Measurements from ENCODE around the gene CUX1. TPM values are rescaled to one million over a fixed set of nuclear protein-coding genes. Genes with fewer than 3 reads are reported as not detected.

Gene CUX1
- total RNA-seq, 1 experiment from 2014 or later = 53.5 TPM

DNA sequence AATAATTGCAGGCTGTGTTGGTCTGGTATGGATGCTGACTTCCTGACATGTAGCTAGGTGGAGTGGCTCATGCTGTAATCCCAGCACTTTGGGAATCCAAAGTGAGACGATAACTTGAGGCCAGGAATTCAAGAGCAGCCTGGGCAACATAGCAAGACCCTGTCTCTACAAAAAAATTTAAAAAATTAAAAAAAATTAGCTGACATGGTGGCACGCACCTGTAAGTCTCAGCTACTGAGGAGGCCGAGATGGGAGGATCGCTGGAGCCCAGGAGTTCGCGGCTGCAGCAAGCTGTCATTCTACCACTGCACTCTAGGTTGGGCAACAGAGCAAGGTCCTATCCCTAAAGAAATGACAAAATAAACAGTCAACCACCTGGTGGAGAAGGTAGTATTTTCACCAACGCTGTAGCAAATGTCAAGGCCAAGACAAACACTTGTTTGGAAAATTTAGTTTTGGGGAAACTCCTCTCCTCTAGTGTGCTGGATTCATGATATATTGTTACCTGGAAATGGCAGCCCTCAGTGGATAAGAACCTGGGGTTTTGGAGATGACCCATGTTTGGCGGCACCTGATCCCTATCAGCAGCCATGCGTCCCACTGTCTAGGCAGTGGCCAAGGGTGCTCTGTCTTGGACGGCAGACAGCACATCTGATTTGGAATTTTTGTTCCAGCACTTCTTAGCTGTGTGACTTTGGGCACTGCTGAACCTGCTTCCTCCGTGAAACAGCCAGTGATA is 29.5 kb downstream of the CUX1 start:
- Histone ChIP-seq H3K9ac (ENCODE audit: extremely low read depth, insufficient read length, low read length) (no peak overlapping the region), H3K18ac (ENCODE audit: insufficient read length, low read depth, low read length) (no peak overlapping the region), H3T11ph (ENCODE audit: low read length) (no peak overlapping the region), H3K9me3 (ENCODE audit: control insufficient read depth, low read depth, low read length) (peaks cover 8% of the 10 kb centered on the region), H2BK15ac (ENCODE audit: low read depth, low read length) (no peak overlapping the region), H2BK5ac (ENCODE audit: insufficient read length, low read length) (no peak overlapping the region), H3K79me1 (ENCODE audit: insufficient read depth, low read depth, low read length, poor library complexity, severe bottlenecking) (peaks cover 27% of the 10 kb centered on the region), H3K4ac (ENCODE audit: low read depth, low read length) (no peak overlapping the region), H3K14ac (ENCODE audit: insufficient read depth, low read length) (no peak overlapping the region), H3K4me2 (ENCODE audit: insufficient read depth, insufficient read length, low read length) (no peak overlapping the region), H3K23me2 (ENCODE audit: insufficient read length, low read depth, low read length, poor library complexity, severe bottlenecking) (no peaks in the 10 kb centered on the region), H4K20me1 (ENCODE audit: control insufficient read depth, insufficient read depth, insufficient read length) (no peaks in the 10 kb centered on the region), H3K56ac (ENCODE audit: insufficient read length, low read depth, low read length) (no peak overlapping the region), H2BK12ac (ENCODE audit: insufficient read length, low read depth, low read length) (no peak overlapping the region), H4K5ac (ENCODE audit: insufficient read length, low read depth, low read length) (no peak overlapping the region), H4K8ac (replicated peaks; ENCODE audit: insufficient read length, low read depth, low read length) (no peak overlapping the region), H3K27ac (ENCODE audit: insufficient read length, low read depth, low read length) (no peak overlapping the region), H3K23ac (ENCODE audit: insufficient read length, low read depth, low read length) (no peak overlapping the region), H3K4me1 (ENCODE audit: insufficient read depth, low read length) (no peaks in the 10 kb centered on the region), H2BK20ac (ENCODE audit: low read depth, low read length, poor library complexity, severe bottlenecking) (no peak overlapping the region), H3K27me3 (ENCODE audit: insufficient read depth, low read length) (no peaks in the 10 kb centered on the region), H4K91ac (ENCODE audit: insufficient read length, low read depth, low read length) (no peak overlapping the region), H2AK5ac (ENCODE audit: insufficient read length, low read length) (no peak overlapping the region), H3K79me2 (ENCODE audit: insufficient read depth, low read length) (peaks cover 62% of the 10 kb centered on the region), H2BK120ac (ENCODE audit: low read depth, low read length, poor library complexity, severe bottlenecking) (no peak overlapping the region), H2AFZ (ENCODE audit: low read length) (no peak overlapping the region)
- Mint-ChIP-seq H3K9me3 (peaks cover 20 to 26% of the 10 kb centered on the region in 2 experiments), H3K27ac (no peak overlapping the region), H3K4me3 (no peak overlapping the region), H3K4me1 (peaks cover 17 to 25% of the 10 kb centered on the region in 2 experiments), H3K27me3 (ENCODE audit: low read depth) (no peaks in the 10 kb centered on the region), H3K36me3 (ENCODE audit: insufficient read depth in 1 of 3, low read depth in 3 of 3) (peaks cover 23 to 38% (median 26%) of the 10 kb centered on the region in 3 experiments)
- TF ChIP-seq, protein P1, sequence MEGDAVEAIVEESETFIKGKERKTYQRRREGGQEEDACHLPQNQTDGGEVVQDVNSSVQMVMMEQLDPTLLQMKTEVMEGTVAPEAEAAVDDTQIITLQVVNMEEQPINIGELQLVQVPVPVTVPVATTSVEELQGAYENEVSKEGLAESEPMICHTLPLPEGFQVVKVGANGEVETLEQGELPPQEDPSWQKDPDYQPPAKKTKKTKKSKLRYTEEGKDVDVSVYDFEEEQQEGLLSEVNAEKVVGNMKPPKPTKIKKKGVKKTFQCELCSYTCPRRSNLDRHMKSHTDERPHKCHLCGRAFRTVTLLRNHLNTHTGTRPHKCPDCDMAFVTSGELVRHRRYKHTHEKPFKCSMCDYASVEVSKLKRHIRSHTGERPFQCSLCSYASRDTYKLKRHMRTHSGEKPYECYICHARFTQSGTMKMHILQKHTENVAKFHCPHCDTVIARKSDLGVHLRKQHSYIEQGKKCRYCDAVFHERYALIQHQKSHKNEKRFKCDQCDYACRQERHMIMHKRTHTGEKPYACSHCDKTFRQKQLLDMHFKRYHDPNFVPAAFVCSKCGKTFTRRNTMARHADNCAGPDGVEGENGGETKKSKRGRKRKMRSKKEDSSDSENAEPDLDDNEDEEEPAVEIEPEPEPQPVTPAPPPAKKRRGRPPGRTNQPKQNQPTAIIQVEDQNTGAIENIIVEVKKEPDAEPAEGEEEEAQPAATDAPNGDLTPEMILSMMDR (conservative IDR thresholded peaks at IDR 0.05) = no peak
- no peak for DNase-seq
- no CpG with 5 or more reads among the region's 11 CpGs for WGBS (ENCODE audit: extremely low coverage, insufficient read length, low lambda C conversion rate)

Data from H9 (cell line).